Breast epithelium (tissue), 3 donors: Measurements from ENCODE around the gene HBE1.

Experiments used
- POLR2A ChIP-seq: fragments of 450-650 bp; IDR thresholded peaks from one replicate; pipeline ENCODE4 v1.6.1; 2016; ENCODE audit warnings: antibody characterized with exemption, mild to moderate bottlenecking, moderate library complexity
- TF ChIP-seq, protein P1 (sequence below), 3 donors: fragments of 450-650 bp; IDR thresholded peaks; one replicate each; pipeline ENCODE4 v1.5.1; 2016 to 2017; ENCODE audit warnings: antibody characterized with exemption in 3 of 3, mild to moderate bottlenecking in 3 of 3, moderate library complexity in 3 of 3

- TF ChIP-seq, protein P1, sequence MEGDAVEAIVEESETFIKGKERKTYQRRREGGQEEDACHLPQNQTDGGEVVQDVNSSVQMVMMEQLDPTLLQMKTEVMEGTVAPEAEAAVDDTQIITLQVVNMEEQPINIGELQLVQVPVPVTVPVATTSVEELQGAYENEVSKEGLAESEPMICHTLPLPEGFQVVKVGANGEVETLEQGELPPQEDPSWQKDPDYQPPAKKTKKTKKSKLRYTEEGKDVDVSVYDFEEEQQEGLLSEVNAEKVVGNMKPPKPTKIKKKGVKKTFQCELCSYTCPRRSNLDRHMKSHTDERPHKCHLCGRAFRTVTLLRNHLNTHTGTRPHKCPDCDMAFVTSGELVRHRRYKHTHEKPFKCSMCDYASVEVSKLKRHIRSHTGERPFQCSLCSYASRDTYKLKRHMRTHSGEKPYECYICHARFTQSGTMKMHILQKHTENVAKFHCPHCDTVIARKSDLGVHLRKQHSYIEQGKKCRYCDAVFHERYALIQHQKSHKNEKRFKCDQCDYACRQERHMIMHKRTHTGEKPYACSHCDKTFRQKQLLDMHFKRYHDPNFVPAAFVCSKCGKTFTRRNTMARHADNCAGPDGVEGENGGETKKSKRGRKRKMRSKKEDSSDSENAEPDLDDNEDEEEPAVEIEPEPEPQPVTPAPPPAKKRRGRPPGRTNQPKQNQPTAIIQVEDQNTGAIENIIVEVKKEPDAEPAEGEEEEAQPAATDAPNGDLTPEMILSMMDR (IDR thresholded peaks at IDR 0.05): no peak
- no peak for TF ChIP-seq POLR2A
Observed at GRCh38 chr11:5242208-5242607, 27.5 kb downstream of the HBE1 start.
